GM23338 (cell line): Measurements from ENCODE around the gene NEXMIF. TPM values are rescaled to one million over a fixed set of nuclear protein-coding genes. Genes with fewer than 3 reads are reported as not detected.
"Not testable (repeated sequence)": the region's sequence is repeated elsewhere in the genome, so short reads cannot be mapped to it uniquely, and the experiment has no call there.

ENCODE experiments used
- ATAC-seq: fragments of 200-7000 bp; cut with Tn5 transposase; 3 replicates; pipeline ENCODE4 v1.9.1; 2020
- DNase-seq: peaks from one replicate; pipeline ENCODE4 v3.0.0-alpha.2; 2015; ENCODE audit warnings: low spot score
- H2AFZ ChIP-seq: fragments of 200-600 bp; sonication (generic); 2 replicates; pipeline ENCODE4 v1.8.0; 2016; ENCODE audit warnings: antibody characterized with exemption, mild to moderate bottlenecking, moderate library complexity
- H3F3A ChIP-seq: fragments of 200-600 bp; sonication (generic); replicated peaks from 2 replicates; pipeline ENCODE4 v1.8.0; 2017; ENCODE audit warnings: antibody characterized with exemption, mixed run types, low read depth
- H3K27ac ChIP-seq: fragments of 200-600 bp; sonication (generic); 2 replicates; pipeline ENCODE4 v1.6.1; 2016; ENCODE audit warnings: low read depth
- H3K27me3 ChIP-seq: fragments of 200-600 bp; sonication (generic); 2 replicates; pipeline ENCODE4 v1.8.0; 2016; ENCODE audit warnings: mild to moderate bottlenecking, mixed run types, moderate library complexity; ENCODE audit not compliant: insufficient read depth
- H3K36me3 ChIP-seq: fragments of 200-600 bp; sonication (generic); 2 replicates; pipeline ENCODE4 v1.8.0; 2016; ENCODE audit warnings: mild to moderate bottlenecking; ENCODE audit not compliant: insufficient read depth
- H3K4me1 ChIP-seq: fragments of 200-600 bp; sonication (generic); 2 replicates; pipeline ENCODE4 v1.8.0; 2016; ENCODE audit warnings: mild to moderate bottlenecking, moderate library complexity; ENCODE audit not compliant: insufficient read depth
- H3K4me2 ChIP-seq: fragments of 200-600 bp; sonication (generic); 2 replicates; pipeline ENCODE4 v1.7.1; 2017; ENCODE audit warnings: mixed run types
- H3K4me3 ChIP-seq: fragments of 200-600 bp; sonication (generic); 2 replicates; pipeline ENCODE4 v1.6.1; 2016; ENCODE audit warnings: mixed run types
- H3K79me2 ChIP-seq: fragments of 200-600 bp; sonication (generic); replicated peaks from 2 replicates; pipeline ENCODE4 v1.8.0; 2017; ENCODE audit warnings: mild to moderate bottlenecking; ENCODE audit not compliant: insufficient read depth
- H3K9me2 ChIP-seq: fragments of 200-600 bp; sonication (generic); 2 replicates; pipeline ENCODE4 v1.8.0; 2017; ENCODE audit not compliant: insufficient read depth
- H4K20me1 ChIP-seq: fragments of 200-600 bp; sonication (generic); replicated peaks from 2 replicates; pipeline ENCODE4 v1.8.0; 2017; ENCODE audit warnings: mild to moderate bottlenecking; ENCODE audit not compliant: insufficient read depth
- H3K27ac Mint-ChIP-seq: 2 replicates; pipeline ENCODE4 v1.8.0; 2020; ENCODE audit warnings: inconsistent platforms, mild to moderate bottlenecking, moderate library complexity, mixed read lengths
- H3K27me3 Mint-ChIP-seq: 3 replicates; pipeline ENCODE4 v1.8.0; 2022; ENCODE audit warnings: low read depth, mild to moderate bottlenecking, moderate library complexity, mixed read lengths, inconsistent platforms; ENCODE audit not compliant: insufficient read depth, poor library complexity
- H3K36me3 Mint-ChIP-seq: 3 replicates; pipeline ENCODE4 v1.8.0; 2021; ENCODE audit warnings: low read depth, mild to moderate bottlenecking, inconsistent platforms, moderate library complexity, mixed read lengths
- H3K4me1 Mint-ChIP-seq: 3 replicates; pipeline ENCODE4 v1.8.0; 2020; ENCODE audit warnings: mild to moderate bottlenecking, inconsistent platforms, mixed read lengths
- H3K4me3 Mint-ChIP-seq: 3 replicates; pipeline ENCODE4 v1.8.0; 2021; ENCODE audit warnings: moderate library complexity, mild to moderate bottlenecking, inconsistent platforms, mixed read lengths
- H3K9me3 Mint-ChIP-seq: 3 replicates; pipeline ENCODE4 v1.8.0; 2020; ENCODE audit warnings: moderate library complexity, mild to moderate bottlenecking, inconsistent platforms, mixed read lengths
- CREB1 ChIP-seq: fragments of 250-450 bp; sonication (Bioruptor Pico); IDR thresholded peaks from 2 replicates; pipeline ENCODE4 v1.5.0; 2020; ENCODE audit warnings: low read depth, mild to moderate bottlenecking, moderate library complexity
- EZH2 ChIP-seq: fragments of 200-600 bp; sonication (generic); IDR thresholded peaks from one replicate; pipeline ENCODE4 v1.8.0; 2017; ENCODE audit warnings: antibody characterized with exemption, mild to moderate bottlenecking, low read depth; ENCODE audit not compliant: unreplicated experiment
- EZH2phosphoT487 ChIP-seq: fragments of 200-600 bp; sonication (generic); IDR thresholded peaks from one replicate; pipeline ENCODE4 v1.8.1; 2018; ENCODE audit warnings: antibody characterized with exemption; ENCODE audit not compliant: unreplicated experiment
- JUNB ChIP-seq: IDR thresholded peaks from one replicate; pipeline ENCODE4 v1.6.1; 2016; ENCODE audit warnings: antibody characterized with exemption; ENCODE audit not compliant: unreplicated experiment
- POLR2AphosphoS5 ChIP-seq: IDR thresholded peaks from 2 replicates; pipeline ENCODE4 v1.6.1; 2016; ENCODE audit warnings: antibody characterized with exemption, low read depth
- STAT1 ChIP-seq: IDR thresholded peaks from one replicate; pipeline ENCODE4 v1.6.1; 2016; ENCODE audit warnings: antibody characterized with exemption; ENCODE audit not compliant: unreplicated experiment
- ZNF114 ChIP-seq: fragments of 250-450 bp; sonication (Bioruptor Pico); IDR thresholded peaks from 2 replicates; pipeline ENCODE4 v1.5.0; 2020; ENCODE audit warnings: mild to moderate bottlenecking, moderate library complexity
- ZNF331 ChIP-seq: fragments of 250-450 bp; sonication (Bioruptor Pico); IDR thresholded peaks from 2 replicates; pipeline ENCODE4 v1.5.0; 2020; ENCODE audit warnings: low read depth, mild to moderate bottlenecking, moderate library complexity
- polyA plus RNA-seq: library from polyadenylated mRNA; unstranded; fragments of >200 nt; fragmentation: Nextera tagmentation; extraction: Ambion mirVana; gene quantifications from 2 replicates; pipeline ENCODE4 v1.2.1, GENCODE V29; 2016
- total RNA-seq: library from RNA; depleted of rRNA; stranded (reverse); fragments of >200 nt; shearing (Covaris generic); gene quantifications from 2 replicates; pipeline ENCODE4 v1.2.3, GENCODE V29; 2014
- TF ChIP-seq, protein P1 (sequence below), 2 experiments: fragments of 200-600 bp in 1 of 2; sonication (generic) in 1 of 2; conservative IDR thresholded peaks; 2 replicates each; pipeline versions ENCODE4 v1.5.1 to v1.6.1; 2016 to 2017; ENCODE audit warnings: antibody characterized with exemption in 2 of 2, low read depth in 2 of 2, mild to moderate bottlenecking in 2 of 2, moderate library complexity in 1 of 2

NEXMIF gene
- total and polyA plus RNA-seq, 2 experiments from 2014 or later: 0.16 to 0.76 TPM

DNA sequence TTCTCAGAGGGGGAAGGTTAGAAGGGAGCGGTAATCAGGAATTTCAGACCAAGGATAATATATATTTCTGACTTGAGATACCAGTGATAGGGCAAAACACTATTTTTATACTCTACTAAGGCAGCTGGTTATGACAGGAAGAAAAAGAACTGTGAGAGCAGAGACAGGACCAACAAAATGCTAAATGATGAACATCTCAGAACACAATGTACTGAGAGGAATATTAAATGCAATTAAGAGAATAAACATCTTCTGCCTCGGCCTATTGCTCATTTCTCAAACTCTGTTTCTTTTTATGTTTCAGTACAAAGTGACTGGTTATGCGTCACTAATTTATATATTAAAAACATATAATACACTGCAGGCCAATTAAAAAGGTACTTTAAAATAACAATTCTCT lies 188.8 kb downstream of the NEXMIF start:
- no peak overlapping the region for H2AFZ ChIP-seq
- H3K27me3 ChIP-seq: no peaks in the 10 kb centered on the region
- Mint-ChIP-seq H3K4me1 (no peaks in the 10 kb centered on the region), H3K36me3 (no peaks in the 10 kb centered on the region), H3K9me3 (no peaks in the 10 kb centered on the region), H3K27me3 (no peaks in the 10 kb centered on the region), H3K27ac (no peak overlapping the region), H3K4me3 (no peak overlapping the region)
- DNase-seq (no peak), ATAC-seq (no peak)
- no peak overlapping the region for H3K4me2 ChIP-seq
- H3K4me3 ChIP-seq: no peak overlapping the region
- no peaks in the 10 kb centered on the region for H3K36me3 ChIP-seq
- no peaks in the 10 kb centered on the region for H4K20me1 ChIP-seq
- no peak overlapping the region for H3K27ac ChIP-seq
- H3K9me2 ChIP-seq: no peaks in the 10 kb centered on the region
- H3F3A ChIP-seq: no peaks in the 10 kb centered on the region
- H3K4me1 ChIP-seq: no peaks in the 10 kb centered on the region
- no peaks in the 10 kb centered on the region for H3K79me2 ChIP-seq
- TF ChIP-seq EZH2 (no peak), JUNB (no peak), EZH2phosphoT487 (no peak)

DNA sequence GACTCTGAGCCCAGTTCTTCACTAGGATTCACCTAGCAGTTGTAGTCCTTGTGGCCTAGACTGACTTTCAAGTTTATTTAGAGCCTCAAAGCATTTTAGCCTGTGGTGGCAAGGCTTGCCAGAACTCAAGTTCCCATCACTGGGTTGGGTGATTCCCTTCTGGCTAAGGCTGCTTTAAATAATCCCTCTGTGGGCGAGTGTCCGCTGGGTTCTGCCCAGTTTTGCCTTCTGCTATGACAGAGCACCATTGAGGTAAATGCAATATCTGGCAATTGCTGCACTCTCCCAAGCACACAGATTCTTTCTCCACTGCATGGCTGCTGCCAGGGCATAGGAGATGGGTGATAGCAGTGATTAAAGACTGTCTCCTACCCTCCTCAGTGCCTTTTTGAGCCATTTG lies 220.0 kb downstream of the NEXMIF start:
- Histone ChIP-seq H3F3A (no peaks in the 10 kb centered on the region), H3K27ac (no peak overlapping the region), H3K79me2 (no peaks in the 10 kb centered on the region), H3K36me3 (no peaks in the 10 kb centered on the region), H3K4me2 (no peak overlapping the region), H2AFZ (no peak overlapping the region), H4K20me1 (no peaks in the 10 kb centered on the region), H3K4me3 (no peak overlapping the region), H3K9me2 (no peaks in the 10 kb centered on the region), H3K4me1 (no peaks in the 10 kb centered on the region), H3K27me3 (no peaks in the 10 kb centered on the region)
- H3K27ac Mint-ChIP-seq: no peak overlapping the region
- no peaks in the 10 kb centered on the region for H3K36me3 Mint-ChIP-seq
- no peak overlapping the region for H3K4me3 Mint-ChIP-seq
- no peaks in the 10 kb centered on the region for H3K27me3 Mint-ChIP-seq
- H3K4me1 Mint-ChIP-seq: peaks cover 5% of the 10 kb centered on the region; the same call in 1 of the 3 replicates
- no peaks in the 10 kb centered on the region for H3K9me3 Mint-ChIP-seq
- DNase-seq (no peak), ATAC-seq (no peak)
- TF ChIP-seq ZNF114 (CRISPR knock-in tag) (no peak), JUNB (no peak), STAT1 (no peak), CREB1 (CRISPR knock-in tag) (no peak), POLR2AphosphoS5 (no peak), ZNF331 (CRISPR knock-in tag) (no peak)
- TF ChIP-seq, protein P1, sequence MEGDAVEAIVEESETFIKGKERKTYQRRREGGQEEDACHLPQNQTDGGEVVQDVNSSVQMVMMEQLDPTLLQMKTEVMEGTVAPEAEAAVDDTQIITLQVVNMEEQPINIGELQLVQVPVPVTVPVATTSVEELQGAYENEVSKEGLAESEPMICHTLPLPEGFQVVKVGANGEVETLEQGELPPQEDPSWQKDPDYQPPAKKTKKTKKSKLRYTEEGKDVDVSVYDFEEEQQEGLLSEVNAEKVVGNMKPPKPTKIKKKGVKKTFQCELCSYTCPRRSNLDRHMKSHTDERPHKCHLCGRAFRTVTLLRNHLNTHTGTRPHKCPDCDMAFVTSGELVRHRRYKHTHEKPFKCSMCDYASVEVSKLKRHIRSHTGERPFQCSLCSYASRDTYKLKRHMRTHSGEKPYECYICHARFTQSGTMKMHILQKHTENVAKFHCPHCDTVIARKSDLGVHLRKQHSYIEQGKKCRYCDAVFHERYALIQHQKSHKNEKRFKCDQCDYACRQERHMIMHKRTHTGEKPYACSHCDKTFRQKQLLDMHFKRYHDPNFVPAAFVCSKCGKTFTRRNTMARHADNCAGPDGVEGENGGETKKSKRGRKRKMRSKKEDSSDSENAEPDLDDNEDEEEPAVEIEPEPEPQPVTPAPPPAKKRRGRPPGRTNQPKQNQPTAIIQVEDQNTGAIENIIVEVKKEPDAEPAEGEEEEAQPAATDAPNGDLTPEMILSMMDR (conservative IDR thresholded peaks at IDR 0.05; ENCODE audit: low read depth in 2 of 2): no peak

DNA sequence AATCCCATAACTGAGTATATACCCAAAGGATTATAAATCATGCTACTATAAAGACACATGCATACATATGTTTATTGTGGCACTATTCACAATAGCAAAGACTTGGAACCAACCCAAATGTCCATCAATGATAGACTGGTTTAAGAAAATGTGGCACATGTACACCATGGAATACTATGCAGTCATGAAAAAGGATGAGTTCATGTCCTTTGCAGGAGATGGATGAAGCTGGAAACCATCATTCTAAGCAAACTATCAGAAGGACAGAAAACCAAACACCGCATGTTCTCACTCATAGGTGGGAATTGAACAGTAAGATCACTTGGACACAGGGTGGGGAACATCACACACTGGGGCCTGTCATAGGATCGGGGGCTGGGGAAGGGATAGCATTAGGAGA lies 223.9 kb downstream of the NEXMIF start:
- H3K4me3 Mint-ChIP-seq: not testable (repeated sequence)

More for the DNA sequence above, 223.9 kb downstream of the NEXMIF start:
- H3K4me3 ChIP-seq, H3K36me3 ChIP-seq, H3K27ac Mint-ChIP-seq, H3K36me3 Mint-ChIP-seq, DNase-seq, H3K9me2 ChIP-seq, H3F3A ChIP-seq, H3K4me1 ChIP-seq, ATAC-seq, H2AFZ ChIP-seq, H3K27me3 ChIP-seq, H3K27me3 Mint-ChIP-seq, H3K4me2 ChIP-seq, H3K9me3 Mint-ChIP-seq, H3K79me2 ChIP-seq, H4K20me1 ChIP-seq, H3K4me1 Mint-ChIP-seq, H3K27ac ChIP-seq: not testable (repeated sequence)
